Mesothelial cell of epicardium (in vitro differentiated cells): ENCODE data around the gene PFDN4. TPM values are rescaled to one million over a fixed set of nuclear protein-coding genes. Genes with fewer than 3 reads are reported as not detected.

ENCODE experiments used
- DNase-seq, 2 experiments: peaks; one replicate each; pipeline ENCODE4 v3.0.0; 2021; ENCODE audit warnings: low spot score in 2 of 2; ENCODE audit not compliant: unreplicated experiment in 2 of 2
- H3K27ac Mint-ChIP-seq: 2 replicates; pipeline ENCODE4 v1.8.0; 2021; ENCODE audit warnings: mixed read lengths
- H3K27me3 Mint-ChIP-seq: 2 replicates; pipeline ENCODE4 v1.8.0; 2021; ENCODE audit warnings: low read depth, mixed read lengths
- H3K36me3 Mint-ChIP-seq: 2 replicates; pipeline ENCODE4 v1.8.0; 2021; ENCODE audit warnings: mixed read lengths
- H3K4me1 Mint-ChIP-seq: 2 replicates; pipeline ENCODE4 v1.8.0; 2021; ENCODE audit warnings: mixed read lengths
- H3K4me3 Mint-ChIP-seq: 2 replicates; pipeline ENCODE4 v1.8.0; 2021; ENCODE audit warnings: mild to moderate bottlenecking, moderate library complexity, mixed read lengths
- H3K9me3 Mint-ChIP-seq: 2 replicates; pipeline ENCODE4 v1.8.0; 2021; ENCODE audit warnings: mixed read lengths
- CTCF ChIP-seq: fragments of 200-600 bp; sonication (generic); IDR thresholded peaks from one replicate; pipeline ENCODE4 v1.5.0; 2021; ENCODE audit warnings: antibody characterized with exemption; ENCODE audit not compliant: unreplicated experiment
- total RNA-seq: library from RNA; stranded (reverse); gene quantifications from 3 replicates; pipeline ENCODE4 v1.2.1, GENCODE V29; 2021

Gene PFDN4
- total RNA-seq, 1 donor from 2014 or later = 26.0 TPM

- Mint-ChIP-seq H3K4me3 (no peak overlapping the region), H3K27me3 (no peaks in the 10 kb centered on the region), H3K27ac (no peak overlapping the region), H3K9me3 (no peaks in the 10 kb centered on the region), H3K4me1 (peaks cover 2% of the 10 kb centered on the region), H3K36me3 (peaks cover 4% of the 10 kb centered on the region)
- peak; percentile 54 for TF ChIP-seq CTCF
- no peak for DNase-seq
Measured at GRCh38 chr20:54219751-54220426, 12.0 kb downstream of the PFDN4 start.

- H3K9me3 Mint-ChIP-seq = no peaks in the 10 kb centered on the region
- H3K36me3 Mint-ChIP-seq = peaks cover 3% of the 10 kb centered on the region
- H3K4me3 Mint-ChIP-seq = no peak overlapping the region
- no peak overlapping the region for H3K27ac Mint-ChIP-seq
- H3K27me3 Mint-ChIP-seq = no peaks in the 10 kb centered on the region
- TF ChIP-seq CTCF = no peak
- peaks cover 2% of the 10 kb centered on the region for H3K4me1 Mint-ChIP-seq
- DNase-seq = no peak
Measured at GRCh38 chr20:54220722-54221121, 12.8 kb downstream of the PFDN4 start.

GRCh38 chr20:54221353-54221752, 13.5 kb downstream of the PFDN4 start:
- Mint-ChIP-seq H3K4me3 (no peak overlapping the region), H3K4me1 (no peaks in the 10 kb centered on the region), H3K36me3 (no peaks in the 10 kb centered on the region), H3K9me3 (no peaks in the 10 kb centered on the region), H3K27ac (no peak overlapping the region), H3K27me3 (no peaks in the 10 kb centered on the region)
- no peak for DNase-seq
- TF ChIP-seq CTCF = no peak

- TF ChIP-seq CTCF = no peak
- Mint-ChIP-seq H3K36me3 (no peaks in the 10 kb centered on the region), H3K27ac (no peak overlapping the region), H3K27me3 (no peaks in the 10 kb centered on the region), H3K9me3 (no peaks in the 10 kb centered on the region), H3K4me1 (no peaks in the 10 kb centered on the region), H3K4me3 (no peak overlapping the region)
- DNase-seq = no peak
Measured at GRCh38 chr20:54221996-54222890, 14.4 kb downstream of the PFDN4 start.

- no peak for TF ChIP-seq CTCF
- Mint-ChIP-seq H3K27ac (no peak overlapping the region), H3K27me3 (no peaks in the 10 kb centered on the region), H3K4me3 (no peak overlapping the region), H3K9me3 (no peaks in the 10 kb centered on the region), H3K36me3 (no peaks in the 10 kb centered on the region), H3K4me1 (no peaks in the 10 kb centered on the region)
- DNase-seq = no peak
Measured at GRCh38 chr20:54223285-54223684, 15.4 kb downstream of the PFDN4 start.
